ENCODE results near the gene MED16. TPM values are rescaled to one million over a fixed set of nuclear protein-coding genes. Genes with fewer than 3 reads are reported as not detected.

The MED16 gene
- total RNA-seq, 1 experiment from 2014 or later: 66.9 TPM

- DNase-seq (ENCODE audit: low spot score) (peak; percentile 46), ATAC-seq (peak; percentile 5; the same call in 1 of the 2 replicates)
- H3K27ac Mint-ChIP-seq: no peak overlapping the region
- peaks cover 15% of the 10 kb centered on the region for H3K4me1 Mint-ChIP-seq
- peaks cover 11% of the 10 kb centered on the region for H3K36me3 Mint-ChIP-seq
- peak overlapping the region; percentile 75 for H3K4me3 Mint-ChIP-seq
- CTCF ChIA-PET: no interaction called here
- no peaks in the 10 kb centered on the region for H3K9me3 Mint-ChIP-seq
- peaks cover 8% of the 10 kb centered on the region for H3K27me3 Mint-ChIP-seq (ENCODE audit: low read depth)
- POLR2A ChIA-PET: interaction anchor here (0.6 to 1.2 kb wide), 2 partner anchors 54 to 57 kb away, joined by 4 read pairs; partner anchors contain the start of gene WDR18
- TF ChIP-seq FOXK1 (CRISPR knock-in tag; IDR thresholded peaks at IDR 0.05) (no peak), ATF1 (CRISPR knock-in tag; IDR thresholded peaks at IDR 0.05) (no peak), CBFB (CRISPR knock-in tag; IDR thresholded peaks at IDR 0.05; ENCODE audit: low read depth) (no peak), NR3C1 (CRISPR knock-in tag; conservative IDR thresholded peaks at IDR 0.05; ENCODE audit: low read depth) (no peak), CDX4 (CRISPR knock-in tag; IDR thresholded peaks at IDR 0.05; ENCODE audit: borderline replicate concordance) (no peak), ZNF425 (CRISPR knock-in tag; conservative IDR thresholded peaks at IDR 0.05) (no peak), ERG (CRISPR knock-in tag; IDR thresholded peaks at IDR 0.05) (no peak), USF2 (CRISPR knock-in tag; IDR thresholded peaks at IDR 0.05) (no peak), ELF4 (CRISPR knock-in tag; IDR thresholded peaks at IDR 0.05; ENCODE audit: low read depth) (no peak), GTF2I (CRISPR knock-in tag; conservative IDR thresholded peaks at IDR 0.05) (no peak), EMX1 (CRISPR knock-in tag; IDR thresholded peaks at IDR 0.05) (no peak), NFATC4 (CRISPR knock-in tag; IDR thresholded peaks at IDR 0.05) (no peak), ZBTB43 (CRISPR knock-in tag; IDR thresholded peaks at IDR 0.05) (no peak), SP1 (CRISPR knock-in tag; conservative IDR thresholded peaks at IDR 0.05) (no peak), NR2C2 (CRISPR knock-in tag; IDR thresholded peaks at IDR 0.05) (no peak), ZSCAN18 (CRISPR knock-in tag; IDR thresholded peaks at IDR 0.05) (no peak)
These were observed 33.8 kb upstream of the MED16 start for GRCh38 chr19:926589-927350.

GRCh38 chr19:926323-926588 is 33.3 kb upstream of the MED16 start:
- DNase-seq (ENCODE audit: low spot score) (no peak), ATAC-seq (no peak)
- Mint-ChIP-seq H3K9me3 (no peaks in the 10 kb centered on the region), H3K27me3 (ENCODE audit: low read depth) (peaks cover 13% of the 10 kb centered on the region), H3K36me3 (peaks cover 11% of the 10 kb centered on the region), H3K27ac (no peak overlapping the region), H3K4me3 (peak overlapping the region; percentile 61), H3K4me1 (peaks cover 16% of the 10 kb centered on the region)
- POLR2A ChIA-PET: no interaction called here
- CTCF ChIA-PET: no interaction called here
- TF ChIP-seq USF2 (CRISPR knock-in tag; IDR thresholded peaks at IDR 0.05) (no peak), ATF1 (CRISPR knock-in tag; IDR thresholded peaks at IDR 0.05) (no peak), NR2C2 (CRISPR knock-in tag; IDR thresholded peaks at IDR 0.05) (no peak), CBFB (CRISPR knock-in tag; IDR thresholded peaks at IDR 0.05; ENCODE audit: low read depth) (no peak), AFF4 (CRISPR knock-in tag; IDR thresholded peaks at IDR 0.05; ENCODE audit: borderline replicate concordance) (no peak), HMGA2 (CRISPR knock-in tag; IDR thresholded peaks at IDR 0.05) (no peak)

Measured in WTC11 (cell line).